DMS79 (cell line): ENCODE data around the gene ZHX3.
"Not testable (repeated sequence)": the region's sequence is repeated elsewhere in the genome, so short reads cannot be mapped to it uniquely, and the experiment has no call there.

ENCODE experiments used
- DNase-seq: peaks from one replicate; lab custom pipeline; 2025; lab: John Stamatoyannopoulos, UW

ZHX3 gene

GRCh38 chr20:41135187-41135887 is 182.2 kb downstream of the ZHX3 start:
- DNase-seq, result no peak

GRCh38 chr20:41134362-41135186 is 183.0 kb downstream of the ZHX3 start:
- no peak for DNase-seq

GRCh38 chr20:41133709-41134361 is 183.7 kb downstream of the ZHX3 start:
- no peak for DNase-seq

- not testable (repeated sequence) for DNase-seq
Observed at GRCh38 chr20:41132388-41132775, 185.1 kb downstream of the ZHX3 start.

- no peak for DNase-seq
Observed at GRCh38 chr20:41131594-41132387, 185.7 kb downstream of the ZHX3 start.
